ENCODE data around the gene DLL1.

DLL1 gene

GRCh38 chr6:170254315-170255213 is 36.3 kb downstream of the DLL1 start:
- no peak overlapping the region for H3K14ac ChIP-seq (ENCODE audit: low read length)
- no peak overlapping the region for H3K4me3 ChIP-seq (ENCODE audit: low read depth, low read length)
- H3K4ac ChIP-seq (ENCODE audit: low read depth, low read length) = no peak overlapping the region
- no peaks in the 10 kb centered on the region for H3K4me1 ChIP-seq (ENCODE audit: control insufficient read depth in 1 of 2, insufficient read depth in 2 of 2, low read length in 2 of 2)
- no peaks in the 10 kb centered on the region for H3K36me3 ChIP-seq (ENCODE audit: control insufficient read depth in 1 of 2, insufficient read depth in 2 of 2, low read length in 2 of 2)
- H3K27me3 ChIP-seq (ENCODE audit: insufficient read depth, low read length) = no peaks in the 10 kb centered on the region
- no peak overlapping the region for H4K91ac ChIP-seq (ENCODE audit: low read depth, low read length)
- H4K8ac ChIP-seq (ENCODE audit: low read depth, low read length) = no peak overlapping the region
- no peaks in the 10 kb centered on the region for H3K79me1 ChIP-seq (ENCODE audit: low read length)
- H4K12ac ChIP-seq (ENCODE audit: low read depth, low read length) = no peak overlapping the region
- H3K18ac ChIP-seq (ENCODE audit: low read length) = no peak overlapping the region
- H3K23ac ChIP-seq (ENCODE audit: low read length) = no peak overlapping the region
- no peak overlapping the region for H2BK120ac ChIP-seq (ENCODE audit: insufficient read depth, low read length, poor library complexity)
- no peak overlapping the region for H2BK5ac ChIP-seq (ENCODE audit: low read depth, low read length, poor library complexity)
- H2BK12ac ChIP-seq (ENCODE audit: low read length) = no peak overlapping the region
- H2AK5ac ChIP-seq (ENCODE audit: low read length) = no peak overlapping the region
- no CpG with 5 or more reads among the region's 14 CpGs for WGBS (ENCODE audit: extremely low coverage, insufficient coverage, insufficient read length)
- no peak overlapping the region for H3K27ac ChIP-seq (ENCODE audit: low read depth, low read length)
- no peaks in the 10 kb centered on the region for H3K9me3 ChIP-seq (ENCODE audit: insufficient read depth, low read depth, low read length)
- no peak overlapping the region for H3K9ac ChIP-seq (ENCODE audit: low read length)
- no peak overlapping the region for H2AFZ ChIP-seq (ENCODE audit: insufficient read depth, low read length, poor library complexity)
- no peak overlapping the region for H3K4me2 ChIP-seq (ENCODE audit: low read length)
- H3K79me2 ChIP-seq (ENCODE audit: control insufficient read depth, insufficient read depth, low read length, poor library complexity) = no peaks in the 10 kb centered on the region
- DNase-seq = no peak

GRCh38 chr6:170253910-170254269 is 37.0 kb downstream of the DLL1 start:
- no peaks in the 10 kb centered on the region for H3K79me2 ChIP-seq (ENCODE audit: control insufficient read depth, insufficient read depth, low read length, poor library complexity)
- H3K4me2 ChIP-seq (ENCODE audit: low read length) = no peak overlapping the region
- H3K4ac ChIP-seq (ENCODE audit: low read depth, low read length) = no peak overlapping the region
- H2AFZ ChIP-seq (ENCODE audit: insufficient read depth, low read length, poor library complexity) = no peak overlapping the region
- DNase-seq = no peak
- H4K91ac ChIP-seq (ENCODE audit: low read depth, low read length) = no peak overlapping the region
- H3K9ac ChIP-seq (ENCODE audit: low read length) = no peak overlapping the region
- H2BK12ac ChIP-seq (ENCODE audit: low read length) = no peak overlapping the region
- no peaks in the 10 kb centered on the region for H3K79me1 ChIP-seq (ENCODE audit: low read length)
- no peaks in the 10 kb centered on the region for H3K27me3 ChIP-seq (ENCODE audit: insufficient read depth, low read length)
- H2BK120ac ChIP-seq (ENCODE audit: insufficient read depth, low read length, poor library complexity) = no peak overlapping the region
- WGBS (ENCODE audit: extremely low coverage, insufficient coverage, insufficient read length) = no CpG with 5 or more reads among the region's 9 CpGs
- H3K9me3 ChIP-seq (ENCODE audit: insufficient read depth, low read depth, low read length) = no peaks in the 10 kb centered on the region
- H3K27ac ChIP-seq (ENCODE audit: low read depth, low read length) = no peak overlapping the region
- H4K8ac ChIP-seq (ENCODE audit: low read depth, low read length) = no peak overlapping the region
- H2BK5ac ChIP-seq (ENCODE audit: low read depth, low read length, poor library complexity) = no peak overlapping the region
- H2AK5ac ChIP-seq (ENCODE audit: low read length) = no peak overlapping the region
- no peaks in the 10 kb centered on the region for H3K4me1 ChIP-seq (ENCODE audit: control insufficient read depth in 1 of 2, insufficient read depth in 2 of 2, low read length in 2 of 2)
- H3K18ac ChIP-seq (ENCODE audit: low read length) = no peak overlapping the region
- no peaks in the 10 kb centered on the region for H3K36me3 ChIP-seq (ENCODE audit: control insufficient read depth in 1 of 2, insufficient read depth in 2 of 2, low read length in 2 of 2)
- no peak overlapping the region for H3K23ac ChIP-seq (ENCODE audit: low read length)
- no peak overlapping the region for H3K14ac ChIP-seq (ENCODE audit: low read length)
- H4K12ac ChIP-seq (ENCODE audit: low read depth, low read length) = no peak overlapping the region
- no peak overlapping the region for H3K4me3 ChIP-seq (ENCODE audit: low read depth, low read length)

- no peak overlapping the region for H3K23ac ChIP-seq (ENCODE audit: low read length)
- no peak overlapping the region for H3K4ac ChIP-seq (ENCODE audit: low read depth, low read length)
- no peaks in the 10 kb centered on the region for H3K36me3 ChIP-seq (ENCODE audit: control insufficient read depth in 1 of 2, insufficient read depth in 2 of 2, low read length in 2 of 2)
- no peak overlapping the region for H3K14ac ChIP-seq (ENCODE audit: low read length)
- H3K27ac ChIP-seq (ENCODE audit: low read depth, low read length) = no peak overlapping the region
- H3K9ac ChIP-seq (ENCODE audit: low read length) = no peak overlapping the region
- H3K4me1 ChIP-seq (ENCODE audit: control insufficient read depth in 1 of 2, insufficient read depth in 2 of 2, low read length in 2 of 2) = no peaks in the 10 kb centered on the region
- H4K8ac ChIP-seq (ENCODE audit: low read depth, low read length) = no peak overlapping the region
- no peak overlapping the region for H3K4me3 ChIP-seq (ENCODE audit: low read depth, low read length)
- no peak overlapping the region for H3K18ac ChIP-seq (ENCODE audit: low read length)
- no CpG with 5 or more reads among the region's 30 CpGs for WGBS (ENCODE audit: extremely low coverage, insufficient coverage, insufficient read length)
- H3K4me2 ChIP-seq (ENCODE audit: low read length) = no peak overlapping the region
- H3K9me3 ChIP-seq (ENCODE audit: insufficient read depth, low read depth, low read length) = no peaks in the 10 kb centered on the region
- no peaks in the 10 kb centered on the region for H3K79me2 ChIP-seq (ENCODE audit: control insufficient read depth, insufficient read depth, low read length, poor library complexity)
- H2AK5ac ChIP-seq (ENCODE audit: low read length) = no peak overlapping the region
- H2BK12ac ChIP-seq (ENCODE audit: low read length) = no peak overlapping the region
- H3K27me3 ChIP-seq (ENCODE audit: insufficient read depth, low read length) = no peaks in the 10 kb centered on the region
- H4K91ac ChIP-seq (ENCODE audit: low read depth, low read length) = no peak overlapping the region
- no peak overlapping the region for H2AFZ ChIP-seq (ENCODE audit: insufficient read depth, low read length, poor library complexity)
- H2BK5ac ChIP-seq (ENCODE audit: low read depth, low read length, poor library complexity) = no peak overlapping the region
- no peak overlapping the region for H4K12ac ChIP-seq (ENCODE audit: low read depth, low read length)
- DNase-seq = no peak
- H3K79me1 ChIP-seq (ENCODE audit: low read length) = no peaks in the 10 kb centered on the region
- H2BK120ac ChIP-seq (ENCODE audit: insufficient read depth, low read length, poor library complexity) = no peak overlapping the region
These were observed 37.5 kb downstream of the DLL1 start for GRCh38 chr6:170253226-170253909.

- H3K27ac ChIP-seq (ENCODE audit: low read depth, low read length) = no peak overlapping the region
These were observed 38.9 kb downstream of the DLL1 start for GRCh38 chr6:170251776-170252571.

More at GRCh38 chr6:170251776-170252571, 38.9 kb downstream of the DLL1 start:
- H4K91ac ChIP-seq (ENCODE audit: low read depth, low read length) = no peak overlapping the region
- no peak overlapping the region for H3K23ac ChIP-seq (ENCODE audit: low read length)
- H3K4me3 ChIP-seq (ENCODE audit: low read depth, low read length) = no peak overlapping the region
- no peaks in the 10 kb centered on the region for H3K36me3 ChIP-seq (ENCODE audit: control insufficient read depth in 1 of 2, insufficient read depth in 2 of 2, low read length in 2 of 2)
- H2BK5ac ChIP-seq (ENCODE audit: low read depth, low read length, poor library complexity) = no peak overlapping the region
- H2BK120ac ChIP-seq (ENCODE audit: insufficient read depth, low read length, poor library complexity) = no peak overlapping the region
- no peak overlapping the region for H3K4ac ChIP-seq (ENCODE audit: low read depth, low read length)
- H3K4me2 ChIP-seq (ENCODE audit: low read length) = no peak overlapping the region
- H4K12ac ChIP-seq (ENCODE audit: low read depth, low read length) = no peak overlapping the region
- H3K9me3 ChIP-seq (ENCODE audit: insufficient read depth, low read depth, low read length) = no peaks in the 10 kb centered on the region
- no peak overlapping the region for H2BK12ac ChIP-seq (ENCODE audit: low read length)
- no peaks in the 10 kb centered on the region for H3K79me1 ChIP-seq (ENCODE audit: low read length)
- no peaks in the 10 kb centered on the region for H3K27me3 ChIP-seq (ENCODE audit: insufficient read depth, low read length)
- H3K14ac ChIP-seq (ENCODE audit: low read length) = no peak overlapping the region
- H4K8ac ChIP-seq (ENCODE audit: low read depth, low read length) = no peak overlapping the region
- no peak overlapping the region for H3K18ac ChIP-seq (ENCODE audit: low read length)
- peaks cover 0 to 2% of the 10 kb centered on the region in 2 experiments for H3K4me1 ChIP-seq (ENCODE audit: control insufficient read depth in 1 of 2, insufficient read depth in 2 of 2, low read length in 2 of 2)
- no peak overlapping the region for H2AFZ ChIP-seq (ENCODE audit: insufficient read depth, low read length, poor library complexity)
- H2AK5ac ChIP-seq (ENCODE audit: low read length) = no peak overlapping the region
- DNase-seq = no peak
- H3K79me2 ChIP-seq (ENCODE audit: control insufficient read depth, insufficient read depth, low read length, poor library complexity) = no peaks in the 10 kb centered on the region
- no CpG with 5 or more reads among the region's 41 CpGs for WGBS (ENCODE audit: extremely low coverage, insufficient coverage, insufficient read length)
- no peak overlapping the region for H3K9ac ChIP-seq (ENCODE audit: low read length)
